Prostate gland (tissue), 2 donors: ENCODE data around the gene SLC17A2.

ENCODE experiments used
- CTCF ChIP-seq, 4 experiments: fragments of 200-600 bp in 2 of 4; fragments of 450-650 bp in 2 of 4; sonication (generic) in 2 of 4; IDR thresholded peaks; 1 replicate in 3 of 4; 2 replicates in 1 of 4; pipeline ENCODE4 v1.5.1; 2016 to 2019; ENCODE audit warnings: antibody characterized with exemption in 4 of 4, mild to moderate bottlenecking in 2 of 4, moderate library complexity in 2 of 4
- POLR2A ChIP-seq: fragments of 450-650 bp; IDR thresholded peaks from one replicate; pipeline ENCODE4 v1.6.1; 2016; ENCODE audit warnings: antibody characterized with exemption, mild to moderate bottlenecking
- POLR2AphosphoS5 ChIP-seq: sonication (generic); formaldehyde crosslinking; IDR thresholded peaks from one replicate; pipeline ENCODE4 v1.6.1; 2017; ENCODE audit warnings: antibody characterized with exemption

- TF ChIP-seq CTCF (IDR thresholded peaks at IDR 0.05) (no peak), POLR2A (no peak), POLR2AphosphoS5 (no peak)
These were observed 13.4 kb upstream of the SLC17A2 start for GRCh38 chr6:25943887-25944286.
